ENCODE data around the gene FAM32A.

FAM32A gene

DNA sequence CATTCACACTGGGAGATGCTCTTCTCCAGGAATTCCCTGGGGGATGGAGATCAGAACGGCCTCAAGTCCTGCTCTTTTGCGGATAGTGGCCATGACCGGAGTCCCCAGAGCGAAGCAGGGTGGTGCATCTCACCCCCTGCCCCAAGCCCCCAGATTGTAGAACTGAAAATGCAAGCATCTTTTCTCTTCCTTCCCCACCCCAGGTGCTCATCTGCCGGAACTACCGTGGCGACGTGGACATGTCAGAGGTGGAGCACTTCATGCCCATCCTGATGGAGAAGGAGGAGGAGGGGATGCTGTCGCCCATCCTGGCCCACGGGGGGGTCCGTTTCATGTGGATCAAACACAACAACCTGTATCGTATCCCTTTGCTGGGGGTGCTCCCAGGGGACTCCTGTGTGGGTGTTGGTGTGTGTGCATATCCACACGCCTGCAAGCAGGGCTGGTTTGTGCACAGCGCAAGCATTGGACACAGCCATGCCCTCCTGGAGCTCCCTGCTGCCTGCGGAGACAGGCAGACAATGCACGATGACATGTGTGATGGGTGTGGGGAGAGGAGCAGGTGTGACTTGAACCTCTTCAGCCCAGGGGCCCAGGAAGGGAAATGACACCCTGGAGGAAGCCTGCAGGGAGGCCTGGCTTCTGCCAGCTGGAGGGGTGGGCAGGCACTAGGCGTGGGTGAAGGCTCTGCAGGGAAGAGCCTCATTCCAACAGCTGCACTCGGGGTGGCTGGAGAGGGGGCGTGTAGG, 18.2 kb downstream of the FAM32A start:
- DNase-seq, result no peak

DNA sequence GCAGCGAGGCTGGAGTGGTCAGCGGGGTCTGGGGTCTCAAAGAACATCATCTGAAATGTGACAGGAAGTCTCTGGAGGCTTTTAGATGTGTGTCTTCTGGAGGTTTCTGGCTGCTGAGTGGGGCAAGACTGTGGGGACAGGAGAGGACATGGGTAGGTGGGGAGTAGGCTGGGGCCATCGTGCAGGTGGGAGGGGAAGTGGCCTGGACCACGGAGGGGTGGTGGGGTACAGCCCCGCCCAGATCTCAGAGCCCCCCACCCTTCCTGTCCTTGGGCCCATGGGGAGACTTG, 18.7 kb downstream of the FAM32A start:
- DNase-seq, result no peak

DNA sequence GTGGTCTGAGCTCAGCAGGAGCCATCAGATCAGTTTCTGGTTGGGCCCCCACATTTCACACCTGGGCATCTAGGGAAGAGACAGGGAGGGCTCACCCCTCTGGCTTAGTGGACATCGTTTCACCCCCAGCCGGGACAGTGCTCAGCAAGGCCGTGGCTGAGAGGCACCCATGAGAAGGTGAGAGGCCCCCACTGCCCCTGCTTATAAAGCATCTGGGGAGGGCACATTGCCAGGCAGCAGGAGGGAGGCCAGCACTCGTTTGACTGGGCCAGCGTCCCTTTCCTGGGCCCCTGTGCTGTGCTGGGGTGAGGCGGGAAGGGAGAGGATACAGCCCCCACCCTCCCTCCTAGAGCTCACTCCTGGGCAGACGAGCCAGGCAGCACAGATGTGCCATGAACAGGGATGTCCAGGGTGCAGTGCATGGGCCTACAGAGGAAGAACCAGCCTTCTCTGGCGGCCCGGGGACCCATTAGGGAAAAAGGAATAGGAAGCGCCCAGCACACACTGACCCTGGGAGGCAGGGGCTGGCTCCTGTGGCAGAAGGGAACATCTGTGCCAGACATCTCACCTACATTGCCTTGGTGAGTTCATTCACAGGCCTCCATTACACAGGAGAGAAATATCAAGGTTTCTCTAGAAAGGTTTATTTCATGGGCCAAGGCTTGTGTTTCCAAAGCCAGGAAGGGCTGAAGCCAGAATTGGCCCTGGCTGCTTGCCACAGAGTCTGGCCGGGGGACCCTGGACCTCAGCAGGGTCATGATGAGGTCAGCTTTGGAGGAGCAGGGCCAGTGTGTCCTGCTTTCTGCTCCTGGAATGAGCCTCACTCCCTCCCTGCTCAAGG, 20.2 kb downstream of the FAM32A start:
- no peak for DNase-seq

DNA sequence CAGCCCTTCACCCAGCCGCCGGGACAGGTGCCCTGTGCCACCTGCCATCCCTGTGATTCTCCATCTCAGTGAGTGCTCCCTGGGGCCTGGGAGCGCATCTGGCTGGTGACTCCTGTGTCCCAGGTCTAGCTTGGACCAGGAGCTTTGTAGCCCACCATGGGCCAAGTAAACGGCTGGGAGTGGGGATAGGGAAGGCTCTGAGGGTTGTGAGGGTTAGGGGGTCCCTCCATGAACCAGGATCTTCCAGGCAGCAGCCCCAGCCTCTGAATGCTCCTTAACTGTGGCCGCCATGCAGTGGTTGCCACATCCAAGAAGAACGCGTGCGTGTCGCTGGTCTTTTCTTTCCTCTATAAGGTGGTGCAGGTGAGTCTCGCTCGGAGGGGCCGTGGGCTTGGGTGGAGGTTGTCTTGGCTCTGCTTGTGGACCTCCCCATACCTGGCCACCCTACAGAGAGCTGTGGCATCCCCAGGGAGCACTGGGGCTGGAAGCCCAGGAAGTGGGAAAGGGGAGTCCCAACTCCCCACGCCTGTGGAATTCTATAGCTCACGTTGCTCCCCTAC, 20.9 kb downstream of the FAM32A start:
- DNase-seq, result no peak

GRCh38 chr19:16206637-16207036, 21.4 kb downstream of the FAM32A start:
- DNase-seq, result no peak

GRCh38 chr19:16207063-16207462, 21.9 kb downstream of the FAM32A start:
- no peak for DNase-seq

GRCh38 chr19:16207490-16208025, 22.3 kb downstream of the FAM32A start:
- no peak for DNase-seq

GRCh38 chr19:16208064-16208759, 23.0 kb downstream of the FAM32A start:
- DNase-seq, result no peak

DNA sequence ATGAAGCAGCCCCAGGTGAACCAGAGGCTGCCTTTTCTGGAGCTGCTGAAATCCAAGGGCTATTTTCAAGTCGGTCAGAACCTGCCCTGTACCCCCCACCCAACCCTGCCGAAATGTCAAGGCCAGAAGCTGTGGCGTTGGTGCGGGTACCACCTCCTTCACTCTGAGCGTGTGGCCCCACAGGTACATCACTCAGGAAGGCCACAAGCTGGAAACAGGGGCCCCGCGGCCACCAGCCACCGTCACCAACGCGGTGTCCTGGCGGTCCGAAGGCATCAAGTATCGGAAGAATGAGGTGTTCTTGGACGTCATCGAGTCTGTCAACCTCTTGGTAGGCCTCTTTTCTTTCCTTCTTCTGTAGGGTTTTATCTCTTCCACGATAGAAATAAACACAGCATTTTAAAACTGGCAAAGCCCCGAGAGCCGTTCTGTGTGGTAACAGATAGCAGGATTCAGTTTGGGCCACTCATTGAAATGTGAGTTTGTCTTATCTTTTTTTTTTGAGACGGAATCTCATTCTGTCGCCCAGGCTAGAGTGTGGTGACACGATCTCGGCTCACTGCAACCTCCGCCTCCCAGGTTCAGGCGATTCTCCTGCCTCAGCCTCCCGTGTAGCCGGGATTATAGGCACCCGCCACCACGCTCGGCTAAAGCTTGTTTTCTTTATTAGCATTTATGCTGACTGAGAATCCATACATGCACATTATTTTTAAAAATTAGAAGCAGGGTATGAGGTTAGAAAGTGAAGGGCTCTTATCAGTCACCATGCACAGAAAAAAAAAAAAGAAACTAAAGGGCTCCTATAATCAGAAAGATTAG, 23.8 kb downstream of the FAM32A start:
- no peak for DNase-seq

- no peak for DNase-seq
Observed at GRCh38 chr19:16210168-16210567, 25.0 kb downstream of the FAM32A start.

DNA sequence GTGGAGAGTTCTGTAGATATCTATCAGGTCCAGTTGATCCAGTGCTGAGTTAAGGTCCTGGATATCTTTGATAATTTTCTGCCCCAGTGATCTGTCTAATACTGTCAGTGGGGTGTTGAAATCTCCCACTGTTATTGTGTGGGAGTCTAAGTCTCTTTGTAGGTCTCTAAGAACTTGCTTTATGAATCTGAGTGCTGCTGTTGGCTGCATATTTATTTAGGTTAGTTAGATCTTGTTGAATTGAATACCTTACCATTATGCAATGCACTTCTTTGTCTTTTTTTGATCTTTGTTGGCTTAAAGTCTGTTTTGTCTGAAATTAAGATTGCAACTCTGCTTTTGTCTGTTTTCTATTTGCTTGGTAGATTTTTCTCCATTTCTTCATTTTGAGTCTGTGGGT, 27.9 kb downstream of the FAM32A start:
- no peak for DNase-seq

DNA sequence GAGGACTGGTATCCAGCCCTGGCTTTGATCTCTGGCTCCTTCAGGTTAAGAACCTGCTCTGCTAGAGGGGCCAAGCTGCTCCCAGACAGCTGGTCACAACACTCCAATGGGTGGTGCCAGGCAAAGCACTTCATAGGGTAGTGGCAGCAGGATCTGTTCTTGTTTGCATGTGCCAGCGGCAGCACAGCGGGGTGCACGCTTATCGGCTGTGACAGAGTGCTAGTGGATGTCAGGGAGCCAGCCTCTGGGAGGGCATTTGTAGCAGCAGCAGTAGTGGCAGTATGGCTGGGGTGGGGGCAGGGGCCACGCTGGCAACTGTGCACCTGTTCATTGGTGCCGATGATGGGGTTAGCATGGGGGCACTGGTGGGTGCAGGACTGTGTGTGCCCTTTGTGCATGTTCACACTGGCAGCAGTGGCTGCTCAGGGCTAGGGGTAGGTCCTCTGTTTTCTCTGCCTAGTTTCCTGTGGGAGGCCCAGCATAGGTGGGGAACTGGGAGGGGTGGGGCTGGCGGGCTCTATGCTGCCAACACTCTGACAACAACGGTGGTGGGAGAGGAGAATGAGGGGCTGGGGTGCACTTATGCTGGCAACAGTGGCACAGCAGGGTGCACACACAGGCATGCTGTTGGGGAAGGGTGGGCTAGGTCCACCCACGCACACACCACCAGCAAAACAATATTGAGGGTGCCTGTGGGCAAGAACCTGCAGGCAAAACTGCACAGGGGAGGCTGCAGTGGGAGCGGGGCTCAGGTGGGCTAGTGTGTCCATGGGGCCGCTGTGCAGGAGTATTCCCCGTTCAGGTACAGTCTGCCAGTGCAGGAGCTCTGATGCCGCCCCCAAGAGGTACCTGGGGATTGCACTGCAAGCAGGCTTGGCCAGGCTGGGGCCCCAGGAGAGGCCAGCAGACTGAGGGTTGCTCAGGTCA, 31.8 kb downstream of the FAM32A start:
- no peak for DNase-seq

- no peak for DNase-seq
Observed at GRCh38 chr19:16217716-16218451, 32.7 kb downstream of the FAM32A start.

- no peak for DNase-seq
Observed at GRCh38 chr19:16218851-16219250, 33.6 kb downstream of the FAM32A start.

DNA sequence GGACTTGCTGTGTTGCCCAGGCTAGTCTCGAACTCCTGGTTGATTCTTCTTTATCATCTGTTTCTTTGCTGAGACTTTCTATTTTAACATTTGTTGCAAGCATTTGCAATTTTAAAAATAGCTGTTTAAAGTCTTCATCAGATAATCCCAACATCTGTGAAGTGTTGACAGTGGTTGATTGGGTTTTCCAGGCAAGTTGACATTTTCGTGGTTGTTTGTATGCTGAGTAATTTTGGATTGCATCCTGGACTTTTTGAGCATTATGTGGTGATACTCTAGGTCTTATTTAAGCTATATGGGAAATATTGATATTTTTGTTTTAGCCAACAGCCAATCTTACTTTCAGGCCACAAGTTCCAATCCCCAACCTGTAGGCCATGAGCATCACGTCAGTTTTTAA, 37.6 kb downstream of the FAM32A start:
- no peak for DNase-seq

- DNase-seq, result no peak
Observed at GRCh38 chr19:16223746-16224145, 38.5 kb downstream of the FAM32A start.

DNA sequence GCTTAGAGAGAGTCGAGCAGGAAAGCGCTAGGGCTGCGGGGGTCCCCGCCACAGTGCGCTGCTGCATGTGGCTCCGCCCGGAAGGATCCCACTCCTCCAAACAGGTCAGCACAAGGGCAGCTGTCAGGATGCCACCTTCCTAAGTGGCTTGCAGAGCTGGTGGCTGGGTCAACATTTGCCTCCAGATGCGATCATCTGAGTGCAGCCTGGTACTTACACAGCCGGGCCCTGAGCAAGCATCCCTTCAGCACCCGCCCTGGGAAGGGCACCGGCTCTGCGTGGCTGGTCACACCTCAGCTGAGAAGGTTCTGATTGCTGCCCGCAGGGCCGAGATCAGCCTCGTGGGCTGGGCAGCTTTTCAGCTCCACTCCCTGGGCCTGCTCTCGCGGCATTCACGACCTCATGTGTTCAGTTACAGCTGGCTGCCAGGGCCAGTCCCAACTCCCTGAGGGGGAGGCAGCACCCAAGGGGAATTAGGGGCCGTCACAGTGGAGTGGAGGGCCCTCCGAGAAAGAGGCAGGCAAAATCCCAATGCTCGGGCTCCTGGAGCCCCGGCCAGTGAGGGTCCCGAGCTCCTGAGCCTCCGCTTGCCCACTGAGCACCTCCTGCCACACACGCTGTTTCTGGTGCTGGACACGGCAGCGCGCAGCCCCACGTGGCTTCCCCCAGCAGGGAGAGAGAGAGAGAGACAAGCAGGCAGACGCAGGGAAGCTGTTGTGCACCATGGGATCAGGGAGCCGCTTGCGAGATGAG, 39.3 kb downstream of the FAM32A start:
- DNase-seq, result no peak

GRCh38 chr19:16225279-16226183, 40.3 kb downstream of the FAM32A start:
- DNase-seq, result no peak

DNA sequence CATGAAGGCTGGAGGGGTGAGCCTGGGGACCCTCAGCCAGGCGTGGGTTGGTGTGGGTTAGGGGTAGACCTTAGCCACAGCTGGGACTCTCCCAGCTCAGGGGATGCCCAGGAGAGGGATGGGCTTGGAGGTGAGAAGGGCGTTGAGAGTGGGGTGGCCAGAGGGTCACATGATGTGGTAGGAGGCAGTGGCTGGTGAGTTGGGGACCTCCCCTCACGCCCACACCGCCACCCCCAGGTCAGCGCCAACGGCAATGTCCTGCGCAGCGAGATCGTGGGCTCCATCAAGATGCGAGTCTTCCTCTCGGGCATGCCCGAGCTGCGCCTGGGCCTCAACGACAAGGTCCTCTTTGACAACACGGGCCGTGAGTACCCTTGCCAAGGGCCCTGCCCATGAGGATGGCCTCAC, 41.0 kb downstream of the FAM32A start:
- DNase-seq, result no peak
